Natural killer cell (primary cell): ENCODE results near the gene PRKACA. TPM values are rescaled to one million over a fixed set of nuclear protein-coding genes. Genes with fewer than 3 reads are reported as not detected.
A peak's percentile ranks its signal among the peaks of the same experiment; 100 is the strongest.

Experiments
- ATAC-seq, 3 donors: fragments of 150-1000 bp in 2 of 3; fragments of 200-7000 bp in 1 of 3; cut with Tn5 transposase; 1 replicate in 1 of 3; 2 replicates in 2 of 3; pipeline ENCODE4 v1.10.0; 2021; ENCODE audit warnings: mild to moderate bottlenecking in 2 of 3, moderate library complexity in 2 of 3
- DNase-seq, 2 donors: peaks; one replicate each; pipeline versions ENCODE4 v3.0.0 to v3.0.0-alpha.2; 2013 to 2021; ENCODE audit warnings: mixed read lengths in 1 of 2
- H3K27ac ChIP-seq: one replicate; pipeline ENCODE4 v1.5.1; 2013; ENCODE audit warnings: mild to moderate bottlenecking, low read length
- H3K27me3 ChIP-seq: one replicate; pipeline ENCODE4 v1.6.1; 2013; ENCODE audit warnings: low read length; ENCODE audit not compliant: control insufficient read depth, insufficient read depth
- H3K36me3 ChIP-seq: one replicate; pipeline ENCODE4 v1.6.1; 2013; ENCODE audit warnings: low read length; ENCODE audit not compliant: control insufficient read depth, insufficient read depth
- H3K4me1 ChIP-seq: one replicate; pipeline ENCODE4 v1.6.1; 2013; ENCODE audit warnings: low read length; ENCODE audit not compliant: control insufficient read depth, insufficient read depth
- H3K4me3 ChIP-seq: one replicate; pipeline ENCODE4 v1.5.1; 2013; ENCODE audit warnings: low read length
- H3K9me3 ChIP-seq: one replicate; pipeline ENCODE4 v1.6.1; 2013; ENCODE audit warnings: low read length; ENCODE audit not compliant: control insufficient read depth, insufficient read depth
- H3K27ac Mint-ChIP-seq, 2 donors: one replicate each; pipeline ENCODE4 v1.8.0; 2022; ENCODE audit warnings: mild to moderate bottlenecking in 2 of 2, mixed read lengths in 2 of 2, moderate library complexity in 1 of 2
- H3K27me3 Mint-ChIP-seq, 2 donors: one replicate each; pipeline ENCODE4 v1.8.0; 2022; ENCODE audit warnings: low read depth in 2 of 2, mixed read lengths in 2 of 2
- H3K36me3 Mint-ChIP-seq: one replicate; pipeline ENCODE4 v1.8.0; 2022; ENCODE audit warnings: mixed read lengths
- H3K4me1 Mint-ChIP-seq, 2 donors: one replicate each; pipeline ENCODE4 v1.8.0; 2022; ENCODE audit warnings: mixed read lengths in 2 of 2
- H3K4me3 Mint-ChIP-seq: one replicate; pipeline ENCODE4 v1.8.0; 2022; ENCODE audit warnings: mild to moderate bottlenecking, moderate library complexity, mixed read lengths
- H3K9me3 Mint-ChIP-seq, 2 donors: one replicate each; pipeline ENCODE4 v1.8.0; 2022; ENCODE audit warnings: mixed read lengths in 2 of 2
- CTCF ChIP-seq: fragments of 200-600 bp; IDR thresholded peaks from one replicate; pipeline ENCODE4 v1.8.0; 2022; ENCODE audit warnings: antibody characterized with exemption
- WGBS: methylation state at CpG from one replicate; pipeline ENCODE4 v1.1.7; 2013; ENCODE audit warnings: missing lambda C conversion rate; ENCODE audit not compliant: insufficient coverage; 5-methylcytosine and 5-hydroxymethylcytosine counted together
- intact Hi-C: fragments of 100-400 bp; cut with micrococcal nuclease; formaldehyde crosslinking; loops from one replicate; pipeline ENCODE4 v1.14.2; 2022
- total RNA-seq, 4 donors: library from RNA; stranded (reverse); fragments of 120-200 nt in 1 of 4; gene quantifications; one replicate each; pipeline versions ENCODE4 v1.2.3 to v1.2.4, GENCODE V29; 2013 to 2022

The PRKACA gene
- total RNA-seq, 3 donors from 2014 or later (not counting 1 experiment from before 2014, with no cell fraction given): 68.6 to 71.8 (median 69.3) TPM

DNA sequence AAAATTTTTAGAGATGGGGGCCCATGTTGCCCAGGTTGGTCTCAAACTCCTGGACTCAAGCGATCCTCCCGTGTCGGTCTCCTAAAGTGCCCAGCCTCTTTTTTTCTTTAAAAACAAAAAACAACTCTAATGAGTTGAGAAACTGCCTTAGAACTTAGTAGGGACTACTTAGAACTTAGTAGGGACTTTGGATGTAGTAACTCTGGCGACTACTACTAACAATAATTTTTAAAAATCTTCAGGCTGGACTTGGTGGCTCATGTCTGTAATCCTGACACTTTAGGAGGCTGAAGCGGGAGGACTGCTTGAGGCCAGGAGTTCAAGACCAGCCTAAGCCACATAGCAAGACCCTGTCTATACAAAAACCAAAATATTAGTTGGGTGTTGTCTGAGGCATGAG is 31.5 kb downstream of the PRKACA start:
- Mint-ChIP-seq H3K36me3 (no peaks in the 10 kb centered on the region), H3K4me1 (peaks cover 7 to 16% of the 10 kb centered on the region in 2 donors), H3K9me3 (no peaks in the 10 kb centered on the region), H3K27me3 (no peaks in the 10 kb centered on the region), H3K27ac (no peak overlapping the region), H3K4me3 (no peak overlapping the region)
- Histone ChIP-seq H3K27ac (no peak overlapping the region), H3K27me3 (no peaks in the 10 kb centered on the region), H3K9me3 (no peaks in the 10 kb centered on the region), H3K36me3 (peaks cover 8% of the 10 kb centered on the region), H3K4me3 (no peak overlapping the region), H3K4me1 (peaks cover 17% of the 10 kb centered on the region)
- intact Hi-C loops: no loop called here
- TF ChIP-seq CTCF: no peak
- no peak for ATAC-seq
- no peak for DNase-seq
- WGBS: 95% methylated on average over 4 of the region's 5 CpGs

DNA sequence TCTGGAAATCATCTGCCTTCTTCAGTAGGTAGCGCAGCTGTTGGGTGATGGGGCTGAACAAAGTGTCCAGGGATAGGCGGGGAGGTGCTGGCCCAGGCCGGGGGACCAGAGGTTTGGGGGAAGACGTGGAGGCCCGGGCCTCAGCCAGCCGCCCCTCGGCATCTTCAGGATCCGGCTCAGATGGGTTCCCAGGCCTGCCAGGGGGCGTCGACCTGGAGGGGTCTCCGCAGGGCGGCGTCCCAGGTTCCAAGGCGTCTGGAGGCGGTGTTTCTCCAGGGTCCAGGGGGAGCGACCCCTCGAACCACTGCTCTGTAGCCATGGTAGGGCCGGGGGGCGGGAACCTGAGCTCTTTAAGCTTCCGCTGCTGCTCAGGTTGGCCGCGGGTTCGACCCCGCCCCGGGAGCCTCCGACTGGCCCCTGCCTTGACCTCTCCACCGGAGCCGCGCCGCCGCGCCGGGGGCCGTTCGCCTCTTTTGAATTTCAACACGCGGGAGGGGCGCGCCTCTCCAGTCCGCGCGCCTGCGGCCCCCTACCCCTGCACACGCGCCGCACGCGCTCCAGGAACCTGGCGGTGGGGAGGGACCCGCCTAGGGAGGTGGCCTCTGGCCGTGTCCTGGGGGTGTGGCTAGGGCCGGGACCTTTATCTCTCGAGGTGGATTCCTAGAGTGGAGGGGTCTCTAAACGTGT is 32.1 kb downstream of the PRKACA start, which contains the start of gene C19orf67:
TSS of gene C19orf67 (minus strand) at position 475 of the 687 bp plus-strand sequence. CDS start at position 319, 156 bp downstream.
- Histone ChIP-seq H3K9me3 (no peaks in the 10 kb centered on the region), H3K4me1 (peaks cover 23% of the 10 kb centered on the region), H3K27ac (no peak within 1 kb of the TSS), H3K27me3 (no peaks in the 10 kb centered on the region), H3K4me3 (no peak within 1 kb of the TSS), H3K36me3 (peaks cover 8% of the 10 kb centered on the region)
- H3K4me1 Mint-ChIP-seq: peaks cover 10 to 19% of the 10 kb centered on the region in 2 donors
- H3K27me3 Mint-ChIP-seq: no peaks in the 10 kb centered on the region
- intact Hi-C loops: no loop called here
- no peaks in the 10 kb centered on the region for H3K9me3 Mint-ChIP-seq
- no peak for DNase-seq
- H3K36me3 Mint-ChIP-seq: no peaks in the 10 kb centered on the region
- ATAC-seq: no peak
- no peak within 1 kb of the TSS for H3K4me3 Mint-ChIP-seq
- WGBS: 94% methylated on average over 54 of the region's 54 CpGs
- H3K27ac Mint-ChIP-seq: no peak within 1 kb of the TSS
- TF ChIP-seq CTCF: no peak

DNA sequence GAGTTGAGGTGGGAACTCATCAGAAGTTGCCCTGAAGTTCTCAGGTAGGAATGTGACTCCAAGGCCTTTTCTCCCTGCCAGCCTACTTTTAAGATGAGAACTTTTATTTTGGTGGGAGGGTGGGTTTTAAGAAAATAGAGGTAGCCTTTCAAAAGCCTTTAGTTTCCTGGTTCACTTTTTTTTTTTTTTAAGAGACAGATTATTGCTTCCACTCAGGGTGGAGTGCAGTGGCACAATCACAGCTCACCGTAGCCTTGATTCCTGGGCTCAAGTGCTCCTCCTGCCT is 34.9 kb downstream of the PRKACA start:
- no peak for TF ChIP-seq CTCF
- Histone ChIP-seq H3K4me1 (peaks cover 18% of the 10 kb centered on the region), H3K27ac (no peak overlapping the region), H3K4me3 (no peak overlapping the region), H3K9me3 (no peaks in the 10 kb centered on the region), H3K27me3 (no peaks in the 10 kb centered on the region), H3K36me3 (no peaks in the 10 kb centered on the region)
- ATAC-seq (no peak), DNase-seq (no peak)
- Mint-ChIP-seq H3K4me1 (peaks cover 6 to 14% of the 10 kb centered on the region in 2 donors), H3K27me3 (no peaks in the 10 kb centered on the region), H3K27ac (peak overlapping the region in 1 of 2 donors; percentile 27), H3K36me3 (no peaks in the 10 kb centered on the region), H3K9me3 (no peaks in the 10 kb centered on the region), H3K4me3 (peak overlapping the region; percentile 9)
- intact Hi-C loops: loop anchor here (5.0 kb wide), 1 partner anchor 35 kb away; the partner anchor contains the start of gene PRKACA
- 100% methylated on average over 1 of the region's 1 CpG for WGBS
